HG03565 (cell line): ENCODE data around the gene BTNL9.
"Not testable (repeated sequence)": the region's sequence is repeated elsewhere in the genome, so short reads cannot be mapped to it uniquely, and the experiment has no call there.

Experiments used
- ATAC-seq: cut with Tn5 transposase; IDR thresholded peaks from one replicate; pipeline ENCODE4 v1.9.1; 2021; ENCODE audit warnings: mild to moderate bottlenecking, moderate library complexity; ENCODE audit not compliant: unreplicated experiment

BTNL9 gene

GRCh38 chr5:181042722-181043121 is 2.7 kb downstream of the BTNL9 start:
- ATAC-seq: no peak

GRCh38 chr5:181043285-181044092 is 3.4 kb downstream of the BTNL9 start:
- no peak for ATAC-seq

GRCh38 chr5:181044093-181044599 is 4.1 kb downstream of the BTNL9 start:
- ATAC-seq: no peak

- ATAC-seq: no peak
These were observed 4.7 kb downstream of the BTNL9 start for GRCh38 chr5:181044662-181045305.

- ATAC-seq: no peak
These were observed 5.2 kb downstream of the BTNL9 start for GRCh38 chr5:181045316-181045715.

- ATAC-seq: not testable (repeated sequence)
These were observed 5.8 kb downstream of the BTNL9 start for GRCh38 chr5:181045857-181046256.

GRCh38 chr5:181047288-181047687 is 7.2 kb downstream of the BTNL9 start:
- ATAC-seq: no peak

- no peak for ATAC-seq
These were observed 7.9 kb downstream of the BTNL9 start for GRCh38 chr5:181047921-181048320.

GRCh38 chr5:181050016-181050415 is 9.9 kb downstream of the BTNL9 start:
- ATAC-seq: no peak

GRCh38 chr5:181051841-181052671 is 12.0 kb downstream of the BTNL9 start:
- ATAC-seq: no peak

GRCh38 chr5:181052672-181053487 is 12.8 kb downstream of the BTNL9 start:
- ATAC-seq: no peak

GRCh38 chr5:181053488-181054121 is 13.5 kb downstream of the BTNL9 start:
- no peak for ATAC-seq

- no peak for ATAC-seq
These were observed 14.1 kb downstream of the BTNL9 start for GRCh38 chr5:181054138-181054537.

GRCh38 chr5:181054871-181055459 is 14.9 kb downstream of the BTNL9 start:
- ATAC-seq: no peak

- ATAC-seq: no peak
These were observed 16.4 kb downstream of the BTNL9 start for GRCh38 chr5:181056431-181056830.

- ATAC-seq: no peak
These were observed 18.3 kb downstream of the BTNL9 start for GRCh38 chr5:181058321-181058720.

- ATAC-seq: no peak
These were observed 18.8 kb downstream of the BTNL9 start for GRCh38 chr5:181058786-181059296.

GRCh38 chr5:181059297-181060230 is 19.5 kb downstream of the BTNL9 start:
- ATAC-seq: no peak
